ENCODE data around the gene CARD11. TPM values are rescaled to one million over a fixed set of nuclear protein-coding genes. Genes with fewer than 3 reads are reported as not detected.

Gene CARD11
- total RNA-seq, 1 donor from 2014 or later = 0.37 TPM

DNA sequence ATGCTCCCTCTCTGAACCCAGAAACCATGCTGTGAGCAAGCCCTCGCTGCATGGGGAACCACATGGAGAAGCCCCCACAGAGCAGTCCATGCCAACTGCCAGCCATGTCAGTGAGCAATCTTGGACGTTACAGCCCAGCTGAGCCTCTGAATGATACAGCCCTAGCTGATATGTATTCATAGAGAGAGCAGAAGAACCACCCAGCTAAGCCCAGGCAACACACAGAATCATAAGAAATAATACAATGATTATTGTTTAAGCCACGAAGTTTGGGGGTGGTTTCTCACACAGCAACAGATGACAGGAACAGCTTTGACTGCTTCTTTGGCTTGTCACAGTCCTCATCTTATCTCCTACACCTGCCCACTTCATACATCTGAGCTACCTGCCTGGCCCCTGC lies 32.5 kb upstream of the CARD11 start:
- peaks cover 7% of the 10 kb centered on the region for H3K9me3 Mint-ChIP-seq
- H3K36me3 Mint-ChIP-seq (ENCODE audit: low read depth) = no peaks in the 10 kb centered on the region
- DNase-seq (ENCODE audit: low read depth, low spot score) = no peak
- H3K4me3 Mint-ChIP-seq = no peak overlapping the region
- H3K27ac Mint-ChIP-seq (ENCODE audit: unreplicated experiment) = no peak overlapping the region
- no peaks in the 10 kb centered on the region for H3K27me3 Mint-ChIP-seq (ENCODE audit: low read depth)
- TF ChIP-seq CTCF (conservative IDR thresholded peaks at IDR 0.05) = no peak
- H3K4me1 Mint-ChIP-seq = peaks cover 8% of the 10 kb centered on the region

DNA sequence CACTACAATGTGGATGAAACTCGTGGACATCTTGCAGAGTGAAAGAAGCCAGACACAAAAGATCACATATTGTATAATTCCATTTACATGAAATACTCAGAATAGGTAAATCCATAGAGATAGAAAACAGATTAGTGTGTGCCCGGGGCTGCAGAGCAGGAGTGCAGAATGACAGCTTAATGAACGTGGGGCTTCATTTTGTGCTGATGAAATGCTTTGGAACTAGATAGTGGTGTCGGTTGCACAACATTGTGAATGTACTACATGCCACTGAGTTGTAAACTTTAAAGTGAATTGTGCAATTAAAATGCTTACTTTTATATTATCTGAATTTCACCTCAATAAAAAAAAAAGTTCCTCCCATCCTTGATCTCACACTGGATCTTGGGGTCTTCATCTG lies 31.8 kb upstream of the CARD11 start:
- no peak overlapping the region for H3K27ac Mint-ChIP-seq (ENCODE audit: unreplicated experiment)
- peaks cover 8% of the 10 kb centered on the region for H3K4me1 Mint-ChIP-seq
- H3K4me3 Mint-ChIP-seq = no peak overlapping the region
- no peak for DNase-seq (ENCODE audit: low read depth, low spot score)
- H3K36me3 Mint-ChIP-seq (ENCODE audit: low read depth) = no peaks in the 10 kb centered on the region
- no peaks in the 10 kb centered on the region for H3K27me3 Mint-ChIP-seq (ENCODE audit: low read depth)
- peaks cover 13% of the 10 kb centered on the region for H3K9me3 Mint-ChIP-seq
- no peak for TF ChIP-seq CTCF (conservative IDR thresholded peaks at IDR 0.05)

DNA sequence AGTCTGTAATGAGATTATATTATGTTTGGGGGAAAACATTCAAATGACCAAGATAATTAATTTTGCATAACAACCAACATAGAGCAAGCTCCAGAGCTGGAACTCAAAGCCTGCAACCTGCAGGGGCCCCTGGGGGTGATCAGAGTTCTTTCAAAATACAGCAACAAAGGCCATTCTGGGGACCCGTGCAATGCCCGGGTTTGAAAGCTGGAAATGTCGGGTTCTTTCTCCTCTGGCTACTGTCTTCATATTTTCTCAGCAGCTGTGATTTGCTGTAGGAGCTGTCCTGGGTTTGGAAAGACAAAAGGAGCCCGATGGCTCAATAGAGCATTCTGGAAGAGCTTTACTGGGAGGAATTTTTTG lies 30.8 kb upstream of the CARD11 start:
- H3K4me3 Mint-ChIP-seq = no peak overlapping the region
- H3K36me3 Mint-ChIP-seq (ENCODE audit: low read depth) = peaks cover 4% of the 10 kb centered on the region
- TF ChIP-seq CTCF (conservative IDR thresholded peaks at IDR 0.05) = no peak
- H3K4me1 Mint-ChIP-seq = peaks cover 8% of the 10 kb centered on the region
- DNase-seq (ENCODE audit: low read depth, low spot score) = no peak
- no peak overlapping the region for H3K27ac Mint-ChIP-seq (ENCODE audit: unreplicated experiment)
- H3K9me3 Mint-ChIP-seq = peaks cover 14% of the 10 kb centered on the region
- peaks cover 2% of the 10 kb centered on the region for H3K27me3 Mint-ChIP-seq (ENCODE audit: low read depth)

DNA sequence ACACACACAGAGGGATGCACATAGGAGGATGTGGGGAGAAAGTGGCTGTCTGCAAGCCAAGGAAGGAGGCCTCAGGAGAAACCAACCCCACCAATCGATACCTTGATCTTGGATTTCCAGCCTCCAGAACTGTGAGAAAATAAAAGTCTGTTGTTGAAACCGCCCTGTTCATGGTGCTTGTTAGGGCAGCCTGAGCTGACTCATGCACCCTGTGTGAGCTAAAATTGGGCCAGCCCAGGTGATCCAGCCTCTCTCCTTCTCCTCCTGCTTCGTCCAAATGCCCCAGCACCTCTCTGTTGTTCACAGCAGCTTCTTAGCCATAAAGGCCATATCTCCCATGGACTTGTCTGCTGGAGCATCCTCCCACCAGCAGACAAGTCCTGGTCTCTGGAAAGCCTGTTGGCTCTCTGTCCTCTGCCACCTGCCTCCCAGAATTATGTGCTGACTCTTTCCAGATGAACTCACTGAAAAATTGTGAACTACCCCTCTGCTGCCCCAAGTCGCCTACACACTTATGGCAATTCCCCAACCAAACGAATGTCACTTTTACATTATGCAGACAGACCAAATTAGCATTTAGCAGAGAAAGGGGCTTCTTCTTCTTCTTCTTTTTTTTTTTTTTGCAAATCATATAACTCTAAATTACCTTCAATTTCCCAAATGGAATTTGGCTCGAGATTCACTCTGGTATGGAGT lies 30.2 kb upstream of the CARD11 start:
- H3K27ac Mint-ChIP-seq (ENCODE audit: unreplicated experiment) = no peak overlapping the region
- no peak for DNase-seq (ENCODE audit: low read depth, low spot score)
- TF ChIP-seq CTCF (conservative IDR thresholded peaks at IDR 0.05) = no peak
- no peak overlapping the region for H3K4me3 Mint-ChIP-seq
- peaks cover 8% of the 10 kb centered on the region for H3K4me1 Mint-ChIP-seq
- peaks cover 14% of the 10 kb centered on the region for H3K9me3 Mint-ChIP-seq
- H3K27me3 Mint-ChIP-seq (ENCODE audit: low read depth) = peaks cover 2% of the 10 kb centered on the region
- H3K36me3 Mint-ChIP-seq (ENCODE audit: low read depth) = peaks cover 4% of the 10 kb centered on the region

- TF ChIP-seq CTCF (conservative IDR thresholded peaks at IDR 0.05) = no peak
- Mint-ChIP-seq H3K36me3 (ENCODE audit: low read depth) (peaks cover 4% of the 10 kb centered on the region), H3K27ac (ENCODE audit: unreplicated experiment) (no peak overlapping the region), H3K4me3 (no peak overlapping the region), H3K4me1 (peaks cover 8% of the 10 kb centered on the region), H3K27me3 (ENCODE audit: low read depth) (peaks cover 2% of the 10 kb centered on the region), H3K9me3 (peaks cover 14% of the 10 kb centered on the region)
- no peak for DNase-seq (ENCODE audit: low read depth, low spot score)
These were observed 27.2 kb upstream of the CARD11 start for GRCh38 chr7:3070908-3071307.

Data from neural crest cell (in vitro differentiated cells).